ENCODE results near the gene CALB2. TPM values are rescaled to one million over a fixed set of nuclear protein-coding genes. Genes with fewer than 3 reads are reported as not detected.

Gene CALB2
- total and polyA plus RNA-seq, 2 of the 13 experiments (the other 11 are each of a cell fraction or from before 2014, with no cell fraction given) = 0.37 to 0.40 TPM

GRCh38 chr16:71426069-71426879, 67.8 kb downstream of the CALB2 start (continued):
- peak; percentile 72; the same call in 1 of the 2 replicates for TF ChIP-seq LBX2 (CRISPR knock-in tag; IDR thresholded peaks at IDR 0.05; ENCODE audit: borderline replicate concordance)
- TF ChIP-seq GLI4 (CRISPR knock-in tag; IDR thresholded peaks at IDR 0.05; ENCODE audit: borderline replicate concordance) = peak; percentile 74; the same call in 1 of the 2 replicates
- TF ChIP-seq PCBP1 (IDR thresholded peaks at IDR 0.05; ENCODE audit: borderline replicate concordance, low read depth, low read length) = no peak; the same call in 1 of the 2 replicates
- peak; percentile 85; the same call in 1 of the 2 replicates for TF ChIP-seq IRF9 (CRISPR knock-in tag; IDR thresholded peaks at IDR 0.05; ENCODE audit: borderline replicate concordance)
- TF ChIP-seq E2F5 (CRISPR knock-in tag; conservative IDR thresholded peaks at IDR 0.05) = no peak; the same call in 1 of the 2 replicates
- no peak for TF ChIP-seq RFX5 (IDR thresholded peaks at IDR 0.05; ENCODE audit: low read depth, low read length)
- TF ChIP-seq ZNF598 (CRISPR knock-in tag; IDR thresholded peaks at IDR 0.05; ENCODE audit: borderline replicate concordance) = peak; percentile 98
- no peak for TF ChIP-seq ZNF496 (CRISPR knock-in tag; IDR thresholded peaks at IDR 0.05; ENCODE audit: insufficient replicate concordance)
- peak; percentile 95 for TF ChIP-seq IRF2 (CRISPR knock-in tag; IDR thresholded peaks at IDR 0.05)
- TF ChIP-seq BCL3 (CRISPR knock-in tag; IDR thresholded peaks at IDR 0.05) = peak; percentile 77
- TF ChIP-seq CBX5 (CRISPR knock-in tag; IDR thresholded peaks at IDR 0.05; ENCODE audit: borderline replicate concordance) = peak; percentile 98
- peak; percentile 97 for TF ChIP-seq ZKSCAN8 (CRISPR knock-in tag; IDR thresholded peaks at IDR 0.05; ENCODE audit: borderline replicate concordance)
- TF ChIP-seq TAF1 (CRISPR knock-in tag; IDR thresholded peaks at IDR 0.05) = no peak; the same call in 1 of the 2 replicates
- no peak for TF ChIP-seq ZC3H4 (CRISPR knock-in tag; IDR thresholded peaks at IDR 0.05; ENCODE audit: borderline replicate concordance)
- peak; percentile 95; the same call in 1 of the 2 replicates for TF ChIP-seq TRAFD1 (CRISPR knock-in tag; IDR thresholded peaks at IDR 0.05; ENCODE audit: borderline replicate concordance)
- peak; percentile 94 for TF ChIP-seq ATF5 (CRISPR knock-in tag; IDR thresholded peaks at IDR 0.05; ENCODE audit: low read depth)
